ENCODE measurements around the gene KCNC2.

KCNC2 gene

GRCh38 chr12:75097003-75097402 lies 112.6 kb downstream of the KCNC2 start:
- FAIRE-seq (no peak), DNase-seq (ENCODE audit: insufficient read length, low spot score) (no peak)
- TF ChIP-seq POLR2AphosphoS5 (IDR thresholded peaks at IDR 0.05; ENCODE audit: low read depth, low read length), result no peak
- no peak for TF ChIP-seq PAX5 (IDR thresholded peaks at IDR 0.05; ENCODE audit: insufficient read depth, low read length, severe bottlenecking)
- no peak for TF ChIP-seq SPI1 (IDR thresholded peaks at IDR 0.05; ENCODE audit: low read depth, low read length)
- TF ChIP-seq TAF1 (IDR thresholded peaks at IDR 0.05; ENCODE audit: low read depth, low read length), result no peak
- no peak for TF ChIP-seq POLR2A (IDR thresholded peaks at IDR 0.05; ENCODE audit: low read depth, low read length)
- TF ChIP-seq POU2F2 (IDR thresholded peaks at IDR 0.05; ENCODE audit: low read depth, low read length), result no peak

DNA sequence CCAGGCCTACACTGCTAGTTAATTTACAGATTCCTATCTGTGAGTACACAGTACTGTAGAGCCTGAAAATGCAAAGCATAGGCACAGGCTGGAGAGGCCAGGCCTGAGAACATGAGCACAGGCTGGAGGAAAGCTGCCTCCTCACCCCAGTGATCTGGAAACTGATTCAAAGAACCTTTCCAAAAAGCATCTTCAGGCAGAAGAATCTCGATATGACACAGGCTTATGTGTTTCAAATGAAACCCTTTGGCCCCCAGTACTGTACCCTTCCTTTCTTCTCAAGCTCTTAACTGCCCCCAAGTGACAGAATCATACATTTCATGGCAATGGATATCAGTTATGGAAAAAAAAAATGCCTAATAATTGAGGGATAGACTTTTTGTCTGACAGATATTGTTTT lies 122.0 kb downstream of the KCNC2 start:
- TF ChIP-seq TAF1 (IDR thresholded peaks at IDR 0.05; ENCODE audit: low read depth, low read length) (no peak), POLR2AphosphoS5 (IDR thresholded peaks at IDR 0.05; ENCODE audit: low read depth, low read length) (no peak), PAX5 (IDR thresholded peaks at IDR 0.05; ENCODE audit: insufficient read depth, low read length, severe bottlenecking) (no peak), SPI1 (IDR thresholded peaks at IDR 0.05; ENCODE audit: low read depth, low read length) (no peak), POU2F2 (IDR thresholded peaks at IDR 0.05; ENCODE audit: low read depth, low read length) (no peak), POLR2A (IDR thresholded peaks at IDR 0.05; ENCODE audit: low read depth, low read length) (no peak)
- FAIRE-seq (no peak), DNase-seq (ENCODE audit: insufficient read length, low spot score) (no peak)

- DNase-seq (ENCODE audit: insufficient read length, low spot score), result no peak
- FAIRE-seq, result no peak
- TF ChIP-seq PAX5 (IDR thresholded peaks at IDR 0.05; ENCODE audit: insufficient read depth, low read length, severe bottlenecking), result no peak
- no peak for TF ChIP-seq TAF1 (IDR thresholded peaks at IDR 0.05; ENCODE audit: low read depth, low read length)
- no peak for TF ChIP-seq SPI1 (IDR thresholded peaks at IDR 0.05; ENCODE audit: low read depth, low read length)
- no peak for TF ChIP-seq POU2F2 (IDR thresholded peaks at IDR 0.05; ENCODE audit: low read depth, low read length)
- TF ChIP-seq POLR2AphosphoS5 (IDR thresholded peaks at IDR 0.05; ENCODE audit: low read depth, low read length), result no peak
- TF ChIP-seq POLR2A (IDR thresholded peaks at IDR 0.05; ENCODE audit: low read depth, low read length), result no peak
These were observed 123.3 kb downstream of the KCNC2 start for GRCh38 chr12:75086091-75087038.

GRCh38 chr12:75081305-75081704 lies 128.3 kb downstream of the KCNC2 start:
- FAIRE-seq (no peak), DNase-seq (ENCODE audit: insufficient read length, low spot score) (no peak)
- TF ChIP-seq POLR2A (IDR thresholded peaks at IDR 0.05; ENCODE audit: low read depth, low read length), result no peak
- TF ChIP-seq POLR2AphosphoS5 (IDR thresholded peaks at IDR 0.05; ENCODE audit: low read depth, low read length), result no peak
- no peak for TF ChIP-seq PAX5 (IDR thresholded peaks at IDR 0.05; ENCODE audit: insufficient read depth, low read length, severe bottlenecking)
- TF ChIP-seq SPI1 (IDR thresholded peaks at IDR 0.05; ENCODE audit: low read depth, low read length), result no peak
- no peak for TF ChIP-seq TAF1 (IDR thresholded peaks at IDR 0.05; ENCODE audit: low read depth, low read length)
- TF ChIP-seq POU2F2 (IDR thresholded peaks at IDR 0.05; ENCODE audit: low read depth, low read length), result no peak

GRCh38 chr12:75080582-75080981 lies 129.1 kb downstream of the KCNC2 start:
- DNase-seq (ENCODE audit: insufficient read length, low spot score), result no peak
- FAIRE-seq, result no peak
- no peak for TF ChIP-seq TAF1 (IDR thresholded peaks at IDR 0.05; ENCODE audit: low read depth, low read length)
- TF ChIP-seq PAX5 (IDR thresholded peaks at IDR 0.05; ENCODE audit: insufficient read depth, low read length, severe bottlenecking), result no peak
- no peak for TF ChIP-seq POLR2A (IDR thresholded peaks at IDR 0.05; ENCODE audit: low read depth, low read length)
- TF ChIP-seq POU2F2 (IDR thresholded peaks at IDR 0.05; ENCODE audit: low read depth, low read length), result no peak
- no peak for TF ChIP-seq POLR2AphosphoS5 (IDR thresholded peaks at IDR 0.05; ENCODE audit: low read depth, low read length)
- no peak for TF ChIP-seq SPI1 (IDR thresholded peaks at IDR 0.05; ENCODE audit: low read depth, low read length)

DNA sequence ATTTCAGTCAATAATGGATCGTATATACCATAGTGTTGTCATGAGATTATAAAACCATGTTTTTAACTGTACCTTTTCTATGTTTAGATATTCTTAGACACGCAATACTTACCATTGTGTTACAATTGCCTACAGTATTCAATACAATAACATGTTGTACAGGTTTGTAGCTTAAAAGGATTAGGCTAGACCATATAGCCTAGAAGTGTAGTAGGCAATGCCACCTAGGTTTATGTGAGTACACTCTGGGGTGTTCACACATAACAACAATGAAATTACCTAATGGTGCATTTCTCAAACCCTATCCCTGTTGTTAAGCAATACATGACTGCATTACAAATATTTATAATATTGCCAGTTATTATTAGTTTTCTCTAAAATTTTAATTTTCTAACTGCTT lies 144.2 kb downstream of the KCNC2 start:
- FAIRE-seq, result no peak
- TF ChIP-seq POLR2A (IDR thresholded peaks at IDR 0.05; ENCODE audit: low read depth, low read length) (no peak), PAX5 (IDR thresholded peaks at IDR 0.05; ENCODE audit: insufficient read depth, low read length, severe bottlenecking) (no peak), SPI1 (IDR thresholded peaks at IDR 0.05; ENCODE audit: low read depth, low read length) (no peak), POU2F2 (IDR thresholded peaks at IDR 0.05; ENCODE audit: low read depth, low read length) (no peak), POLR2AphosphoS5 (IDR thresholded peaks at IDR 0.05; ENCODE audit: low read depth, low read length) (no peak), TAF1 (IDR thresholded peaks at IDR 0.05; ENCODE audit: low read depth, low read length) (no peak)
- no peak for DNase-seq (ENCODE audit: insufficient read length, low spot score)

DNA sequence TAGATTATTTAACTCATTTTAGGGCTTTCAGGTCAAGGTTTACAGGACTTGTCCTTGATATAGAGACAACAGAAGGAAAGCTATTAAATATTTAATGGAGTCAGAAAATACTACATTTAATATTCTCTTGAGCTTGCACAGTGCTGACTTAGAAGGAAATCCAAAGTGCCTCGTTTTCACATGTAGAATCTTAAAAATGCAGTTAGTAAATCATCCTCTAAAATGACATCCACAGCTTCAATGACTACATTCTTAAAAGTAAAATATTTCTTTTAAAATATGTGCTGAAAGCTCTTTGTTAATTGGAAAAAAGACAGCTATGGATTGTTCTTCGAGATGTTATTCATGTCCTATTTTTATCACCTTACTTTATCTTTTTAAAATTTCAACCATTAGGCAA lies 146.9 kb downstream of the KCNC2 start:
- FAIRE-seq (no peak), DNase-seq (ENCODE audit: insufficient read length, low spot score) (no peak)
- no peak for TF ChIP-seq TAF1 (IDR thresholded peaks at IDR 0.05; ENCODE audit: low read depth, low read length)
- TF ChIP-seq POLR2AphosphoS5 (IDR thresholded peaks at IDR 0.05; ENCODE audit: low read depth, low read length), result no peak
- no peak for TF ChIP-seq SPI1 (IDR thresholded peaks at IDR 0.05; ENCODE audit: low read depth, low read length)
- no peak for TF ChIP-seq PAX5 (IDR thresholded peaks at IDR 0.05; ENCODE audit: insufficient read depth, low read length, severe bottlenecking)
- no peak for TF ChIP-seq POU2F2 (IDR thresholded peaks at IDR 0.05; ENCODE audit: low read depth, low read length)

DNA sequence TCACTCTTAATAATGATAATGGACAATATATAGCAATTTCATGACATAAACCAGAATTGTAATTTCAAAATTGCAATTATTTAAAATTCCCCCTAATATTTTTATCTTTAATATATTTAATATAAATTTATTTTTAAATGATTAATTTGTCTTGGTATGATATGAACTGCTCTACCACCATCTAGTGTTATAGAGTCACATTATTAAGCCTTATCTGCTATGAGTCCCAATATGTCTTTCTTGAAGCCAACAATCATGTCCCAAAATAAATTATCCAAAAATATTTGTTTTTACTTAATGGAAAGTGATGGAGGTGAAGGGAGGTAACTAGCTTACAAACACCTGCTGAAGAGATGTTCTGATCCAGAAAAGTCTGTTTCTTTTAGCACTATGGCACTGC lies 151.4 kb downstream of the KCNC2 start:
- DNase-seq (ENCODE audit: insufficient read length, low spot score) (no peak), FAIRE-seq (no peak)
- no peak for TF ChIP-seq POLR2A (IDR thresholded peaks at IDR 0.05; ENCODE audit: low read depth, low read length)
- no peak for TF ChIP-seq TAF1 (IDR thresholded peaks at IDR 0.05; ENCODE audit: low read depth, low read length)
- no peak for TF ChIP-seq SPI1 (IDR thresholded peaks at IDR 0.05; ENCODE audit: low read depth, low read length)
- TF ChIP-seq POLR2AphosphoS5 (IDR thresholded peaks at IDR 0.05; ENCODE audit: low read depth, low read length), result no peak
- TF ChIP-seq PAX5 (IDR thresholded peaks at IDR 0.05; ENCODE audit: insufficient read depth, low read length, severe bottlenecking), result no peak
- no peak for TF ChIP-seq POU2F2 (IDR thresholded peaks at IDR 0.05; ENCODE audit: low read depth, low read length)

GRCh38 chr12:75048767-75049166 lies 160.9 kb downstream of the KCNC2 start:
- TF ChIP-seq SPI1 (IDR thresholded peaks at IDR 0.05; ENCODE audit: low read depth, low read length) (no peak), POLR2AphosphoS5 (IDR thresholded peaks at IDR 0.05; ENCODE audit: low read depth, low read length) (no peak), POLR2A (IDR thresholded peaks at IDR 0.05; ENCODE audit: low read depth, low read length) (no peak), PAX5 (IDR thresholded peaks at IDR 0.05; ENCODE audit: insufficient read depth, low read length, severe bottlenecking) (no peak), TAF1 (IDR thresholded peaks at IDR 0.05; ENCODE audit: low read depth, low read length) (no peak), POU2F2 (IDR thresholded peaks at IDR 0.05; ENCODE audit: low read depth, low read length) (no peak)
- DNase-seq (ENCODE audit: insufficient read length, low spot score), result no peak
- FAIRE-seq, result no peak
